Femur (tissue), 1 donor: ENCODE data around the gene NEDD8.

ENCODE experiments used
- DNase-seq: peaks from one replicate; pipeline ENCODE4 v3.0.0-alpha.2; 2017

The NEDD8 gene

DNA sequence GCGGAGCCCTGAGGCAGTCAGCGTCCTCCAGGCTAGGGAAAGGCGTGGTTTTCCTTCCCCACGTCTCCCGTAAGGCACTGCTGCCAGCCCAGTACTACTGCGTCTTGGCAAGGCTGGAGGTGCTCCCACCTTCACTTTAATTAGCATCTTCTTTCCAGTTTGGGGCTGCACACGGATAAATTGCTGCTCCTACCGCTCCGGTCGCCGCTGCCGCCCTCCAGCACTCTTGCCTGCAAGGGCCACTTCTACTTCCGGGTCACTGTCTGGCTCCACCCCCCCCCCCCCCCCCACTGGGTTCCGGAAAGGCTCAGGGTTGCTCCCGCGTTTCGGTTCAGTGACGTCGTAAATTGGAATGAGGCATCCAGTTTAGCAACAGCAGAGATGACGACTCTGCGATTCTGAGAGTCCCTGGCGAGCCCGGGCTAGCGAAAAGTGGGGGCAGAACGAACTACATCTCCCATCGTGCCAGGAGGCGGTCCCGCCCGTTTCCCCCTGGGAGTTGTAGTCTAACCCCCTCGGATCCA, at the start of gene NEDD8:
NEDD8 (minus strand) TSS at position 247 of the 524 bp plus-strand sequence; CDS start at position 147, 100 bp downstream.
- DNase-seq: peak; percentile 96

DNA sequence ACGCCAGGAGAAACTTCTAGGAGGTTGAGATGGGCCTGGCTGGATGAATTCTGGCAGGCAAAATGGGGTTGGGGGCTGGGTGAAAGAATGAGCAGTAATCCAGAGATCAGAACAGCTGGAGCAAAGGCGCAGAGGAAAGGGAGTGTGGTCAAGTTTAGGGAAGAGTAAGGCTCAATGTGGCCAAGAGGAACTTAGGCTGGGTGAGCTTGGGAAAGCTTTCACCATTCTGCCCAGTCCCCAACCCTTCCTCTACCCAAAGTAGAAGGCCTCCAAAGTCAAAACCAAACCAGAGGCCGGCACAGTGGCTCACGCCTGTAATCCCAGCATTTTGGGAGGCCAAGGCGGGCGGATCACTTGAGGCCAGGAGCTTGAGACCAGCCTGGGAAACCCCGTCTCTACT, 49.5 kb upstream of the NEDD8 start:
- DNase-seq: no peak

DNA sequence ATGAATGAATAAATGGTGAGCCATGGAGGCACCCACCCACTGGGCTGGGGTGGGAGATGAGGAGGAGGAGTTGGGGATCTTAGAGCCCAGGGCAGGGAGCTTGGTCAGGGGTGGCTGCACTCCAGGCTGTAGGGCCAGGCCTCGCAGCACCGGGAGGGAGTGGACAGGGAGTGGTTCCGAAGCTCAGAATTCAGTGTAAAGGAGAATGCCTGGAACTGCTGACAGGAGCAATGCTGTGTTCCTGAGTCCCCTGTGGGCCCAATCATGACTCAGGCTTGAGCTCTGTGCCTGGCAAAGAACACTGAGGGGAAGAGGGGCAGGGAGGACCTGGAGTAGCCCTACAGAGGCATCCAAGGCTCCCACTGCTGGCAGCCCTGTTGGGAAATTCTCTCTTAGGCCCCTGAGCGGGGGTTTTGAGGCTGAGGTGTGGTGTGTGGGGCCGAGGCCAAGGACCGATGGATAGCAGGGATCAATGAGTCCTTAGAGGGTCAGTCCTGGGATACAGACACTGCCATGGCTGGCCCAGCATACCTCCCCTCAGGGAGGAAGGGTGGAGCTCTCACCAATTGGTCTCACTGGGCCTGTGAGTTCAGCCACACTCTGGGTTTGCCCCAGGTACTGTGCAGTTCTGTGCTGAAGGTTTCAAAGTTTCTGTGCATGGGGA, 48.8 kb upstream of the NEDD8 start:
- DNase-seq: no peak

DNA sequence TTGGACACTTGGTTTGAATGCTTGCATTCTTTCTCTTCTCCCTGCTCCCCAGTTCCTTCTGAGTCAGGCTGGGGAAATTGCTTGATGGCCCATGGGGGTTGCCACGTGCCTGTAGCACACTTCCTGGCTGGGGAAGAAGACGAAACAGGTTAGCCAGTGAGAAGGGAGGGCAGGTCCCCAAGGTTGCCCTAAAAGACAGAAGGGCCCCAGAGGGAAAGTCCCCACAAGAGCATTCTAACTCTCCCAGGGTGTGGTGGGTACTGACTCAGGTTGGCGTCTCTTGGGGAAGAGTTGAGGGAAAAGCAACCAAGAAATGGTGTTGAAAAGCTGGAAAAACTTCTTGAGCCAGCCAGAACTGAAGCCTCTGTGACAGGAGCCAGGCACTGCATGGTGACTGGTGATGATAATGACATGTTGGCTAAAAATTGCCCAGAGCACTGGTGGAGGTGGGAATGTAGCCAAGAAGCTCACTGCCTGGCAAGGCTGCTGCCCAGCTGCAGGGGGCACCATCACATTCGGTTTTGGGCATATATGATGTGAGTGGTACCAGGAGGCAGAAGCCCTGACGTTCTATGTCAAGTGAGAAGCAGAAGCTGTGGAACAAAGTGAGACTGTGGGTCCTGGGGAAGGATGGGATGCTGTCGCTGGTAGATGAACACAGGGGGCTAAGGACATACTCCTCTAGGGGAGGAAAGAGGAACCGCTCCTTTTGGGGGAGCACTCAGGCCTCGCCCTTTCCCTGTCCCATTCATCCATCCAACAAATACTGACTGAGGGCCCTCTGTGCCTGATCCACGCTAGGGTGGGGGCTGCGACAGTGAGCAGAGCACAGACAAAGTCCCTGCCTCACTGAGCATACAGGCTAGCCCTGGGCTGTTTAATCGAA, 47.4 kb upstream of the NEDD8 start:
- no peak for DNase-seq

DNA sequence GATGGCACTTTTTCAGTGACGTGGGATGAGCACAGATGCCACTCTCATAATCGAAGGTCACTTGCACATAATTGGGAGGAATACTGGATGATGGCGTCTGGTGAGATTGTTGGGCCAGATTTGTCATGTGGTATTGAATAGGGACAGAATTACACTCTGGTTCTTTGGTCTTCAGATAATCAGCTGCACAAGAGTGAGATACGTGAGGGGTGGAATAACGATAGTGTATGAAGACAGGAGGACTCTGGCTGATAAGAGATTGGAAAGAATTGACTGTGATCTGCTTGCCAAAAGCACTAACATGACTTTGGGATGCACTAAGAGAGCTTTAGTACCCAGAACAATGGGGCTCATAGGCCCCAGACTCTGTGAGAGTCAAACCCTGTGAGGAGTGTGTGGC, 46.3 kb upstream of the NEDD8 start:
- no peak for DNase-seq

DNA sequence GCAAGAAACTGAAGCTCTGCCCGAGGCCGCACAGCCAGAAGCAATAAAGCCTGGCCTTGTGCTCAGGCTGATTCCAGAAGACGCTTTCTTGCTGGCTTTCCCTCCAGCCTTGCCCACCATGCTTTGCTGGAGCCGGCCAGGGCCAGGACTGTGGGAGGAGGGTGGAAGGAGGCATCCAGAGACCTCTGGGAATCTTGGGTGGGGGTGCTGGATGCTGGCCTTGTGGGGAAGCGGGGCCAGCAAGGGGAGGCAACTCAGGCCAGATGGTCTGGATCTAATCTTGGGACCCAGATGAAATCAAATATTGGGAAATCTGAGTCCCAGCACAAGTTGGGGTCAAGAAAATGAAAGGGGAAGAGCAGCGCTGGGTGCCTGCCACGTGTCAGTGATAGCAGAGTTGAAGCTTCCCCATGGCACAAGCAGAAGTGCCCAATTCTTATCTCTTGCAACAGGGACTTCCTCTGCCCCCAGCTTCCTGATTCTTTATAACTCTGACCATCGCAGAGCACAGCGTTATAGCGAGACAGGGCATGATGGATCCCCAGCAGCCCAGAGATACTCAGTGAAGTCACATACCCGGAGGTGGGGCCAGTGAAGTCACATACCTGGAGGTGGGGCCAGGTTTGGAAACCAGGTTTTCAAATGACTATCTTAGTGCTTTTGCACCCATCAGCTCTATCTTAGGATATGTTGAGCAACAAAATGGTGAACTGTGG, 45.6 kb upstream of the NEDD8 start:
- no peak for DNase-seq

DNA sequence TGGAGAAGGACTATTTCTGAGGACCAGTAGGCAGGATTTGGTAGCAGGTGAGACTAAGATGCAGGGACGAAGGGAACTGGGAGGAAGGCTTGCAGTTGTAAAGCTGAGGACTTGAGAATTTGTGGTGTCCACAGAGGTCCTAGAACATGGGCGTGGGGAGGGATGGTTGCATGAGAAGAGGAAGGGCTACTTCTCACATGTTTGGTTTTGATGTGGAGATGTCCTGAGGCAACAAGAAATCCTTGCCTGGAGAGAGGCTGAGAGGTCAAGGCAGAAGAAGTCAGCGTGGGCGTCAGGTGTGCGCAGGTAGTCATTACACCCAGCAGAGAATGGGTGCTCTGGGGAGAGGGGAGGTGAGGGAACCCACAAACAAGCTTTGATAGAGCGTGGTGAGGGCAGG, 44.9 kb upstream of the NEDD8 start:
- DNase-seq: no peak

DNA sequence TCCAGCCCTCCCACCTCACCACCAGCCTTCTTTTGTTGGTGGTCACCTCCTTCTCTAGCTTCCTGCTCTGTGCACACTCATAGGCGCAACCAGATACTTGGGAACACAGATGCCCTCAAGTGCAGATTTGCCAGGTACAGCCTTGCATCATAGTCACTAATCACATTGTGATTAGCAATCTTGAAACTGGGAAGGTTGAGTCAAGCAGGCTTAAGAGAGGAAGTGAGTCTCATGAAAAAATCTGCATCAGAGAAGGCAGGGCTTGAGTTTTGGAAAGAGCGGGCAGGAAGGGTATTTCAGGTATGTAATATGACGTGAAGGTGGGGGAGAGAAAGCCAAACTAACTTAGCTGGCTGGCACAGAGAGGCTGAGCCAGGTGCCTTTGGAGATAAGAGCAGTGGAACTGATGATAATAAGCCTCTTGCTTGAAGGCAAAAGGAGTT, 42.0 kb upstream of the NEDD8 start:
- DNase-seq: no peak

DNA sequence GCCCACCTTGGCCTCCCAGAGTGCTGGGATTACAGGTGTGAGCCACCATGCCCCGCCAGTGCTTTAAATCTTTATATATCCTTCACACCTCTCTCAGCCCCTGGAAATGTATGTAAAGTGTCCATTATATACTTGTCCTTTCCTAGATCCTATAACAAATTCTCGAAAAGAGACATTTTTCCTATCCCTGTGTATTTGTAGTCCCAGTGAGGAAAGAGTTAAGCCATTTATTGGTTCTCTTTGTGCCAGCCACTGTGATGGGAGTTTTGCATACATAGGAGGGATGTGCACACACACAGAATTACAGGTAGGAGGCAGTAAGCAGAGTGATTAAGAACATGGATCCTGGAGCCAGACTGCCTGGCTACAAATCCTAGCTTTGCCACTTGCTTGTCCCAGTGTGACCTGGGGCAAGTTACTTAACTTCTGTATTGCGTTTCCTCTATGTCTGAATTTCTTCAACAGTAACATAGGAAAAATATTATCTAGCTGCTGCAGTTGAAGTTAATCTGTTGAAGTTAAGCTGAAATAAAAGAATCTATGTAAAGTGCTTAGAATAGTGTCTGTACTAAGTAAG, 41.3 kb upstream of the NEDD8 start:
- no peak for DNase-seq

DNA sequence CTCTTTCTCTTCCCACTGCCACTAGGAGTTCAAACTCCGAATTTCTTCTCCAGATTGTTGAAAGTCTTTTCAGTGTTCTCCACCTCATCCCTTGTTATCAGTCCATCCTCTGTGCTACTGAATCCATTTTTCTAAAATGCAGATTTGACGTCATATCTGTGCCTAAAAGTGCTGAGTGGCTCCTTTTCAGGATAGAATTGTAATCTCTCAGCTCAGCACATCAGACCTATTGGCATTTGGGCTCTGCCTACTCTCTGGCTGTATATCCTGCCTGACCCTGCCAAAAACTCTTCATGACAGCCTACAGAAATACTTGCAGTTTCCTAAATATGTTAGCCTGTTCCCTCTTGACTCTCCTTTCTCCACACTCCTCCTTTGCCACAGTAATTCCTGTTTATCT, 40.3 kb upstream of the NEDD8 start:
- no peak for DNase-seq

DNA sequence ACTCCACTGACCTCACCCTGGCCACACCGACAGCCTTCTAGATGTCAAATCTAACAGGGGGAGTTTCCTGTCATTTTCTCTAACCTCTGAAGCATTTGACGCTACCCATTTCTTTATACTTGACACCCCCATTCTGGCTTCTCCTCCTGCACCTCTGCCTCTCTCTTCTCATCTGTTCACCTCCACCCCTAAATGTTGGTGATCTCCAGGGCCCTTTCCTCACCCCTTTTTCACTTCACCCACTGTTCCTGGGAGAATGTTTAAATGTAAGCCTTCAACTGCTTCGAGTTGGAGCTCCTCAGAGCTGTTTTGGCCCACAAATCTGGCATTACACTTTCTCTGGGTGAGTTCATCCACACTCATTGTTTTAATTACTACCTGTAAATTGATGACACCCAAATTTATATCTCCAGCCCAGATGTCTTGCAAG, 39.7 kb upstream of the NEDD8 start:
- no peak for DNase-seq

DNA sequence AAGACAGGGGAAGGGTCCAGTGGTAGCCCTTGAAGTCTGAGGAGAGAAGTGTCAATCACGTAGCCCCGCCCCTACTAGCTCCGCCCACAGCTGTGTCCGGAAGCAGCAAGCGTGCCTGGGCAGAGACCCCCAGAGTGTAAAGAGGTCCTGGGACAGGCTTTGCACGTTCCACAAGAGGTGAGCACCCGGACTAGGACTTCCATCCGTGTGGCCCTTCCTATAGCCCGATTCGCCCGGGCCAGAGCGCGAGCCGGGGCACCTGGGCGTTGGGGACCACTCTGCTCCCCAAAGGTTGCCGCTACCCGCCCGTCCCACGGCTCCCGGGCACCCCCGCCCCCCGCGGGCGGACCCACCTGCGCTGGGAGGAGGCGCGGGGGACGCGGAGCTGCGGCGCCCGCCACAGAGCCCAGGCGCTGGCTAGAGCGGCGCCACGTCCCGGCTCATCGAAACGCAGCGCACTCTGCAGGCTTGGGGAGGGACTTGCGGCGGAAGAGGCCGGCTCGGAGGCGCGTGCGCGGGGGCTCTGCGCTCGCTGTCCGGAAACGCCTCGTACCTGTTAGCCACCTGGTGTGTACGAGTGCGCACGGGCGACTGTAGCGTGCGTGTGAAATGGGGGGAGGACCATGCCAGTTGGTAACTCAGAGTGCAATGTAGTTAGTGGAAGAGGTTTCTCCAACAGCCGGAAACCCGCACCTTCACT, 39.1 kb upstream of the NEDD8 start, which contains the start of gene RABGGTA:
RABGGTA (minus strand) TSS at position 464 of the 700 bp plus-strand sequence. CDS start 482 bp downstream, outside the sequence.
- DNase-seq: peak; percentile 93

DNA sequence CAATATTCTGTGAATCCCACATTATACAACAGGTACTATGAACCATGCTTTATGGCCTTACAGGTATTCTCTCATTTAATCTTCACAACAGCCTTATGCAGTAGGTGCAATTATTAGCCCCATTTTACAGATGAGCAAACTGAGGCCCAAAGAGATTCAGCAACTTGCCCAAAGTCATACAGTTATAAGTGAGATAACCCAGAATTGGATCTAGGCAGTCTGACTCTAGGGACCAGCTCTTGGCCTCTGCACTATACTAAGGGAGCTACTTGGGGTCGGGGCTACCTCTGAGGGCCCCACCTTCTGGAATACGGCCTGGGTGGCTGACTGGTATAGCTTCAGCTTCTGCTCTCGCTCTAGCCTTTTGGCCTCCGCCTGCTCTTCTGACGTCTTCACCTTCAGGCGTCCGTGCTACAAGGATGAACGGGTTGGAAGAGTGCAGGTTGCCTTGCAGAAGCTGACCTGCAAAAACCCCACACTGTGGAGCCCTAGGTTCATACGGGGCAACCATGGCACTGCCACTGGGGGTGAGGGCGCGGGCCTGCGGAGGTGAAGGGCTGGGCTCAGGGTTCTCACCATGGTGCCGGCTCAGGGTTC, 38.5 kb upstream of the NEDD8 start:
- DNase-seq: no peak

DNA sequence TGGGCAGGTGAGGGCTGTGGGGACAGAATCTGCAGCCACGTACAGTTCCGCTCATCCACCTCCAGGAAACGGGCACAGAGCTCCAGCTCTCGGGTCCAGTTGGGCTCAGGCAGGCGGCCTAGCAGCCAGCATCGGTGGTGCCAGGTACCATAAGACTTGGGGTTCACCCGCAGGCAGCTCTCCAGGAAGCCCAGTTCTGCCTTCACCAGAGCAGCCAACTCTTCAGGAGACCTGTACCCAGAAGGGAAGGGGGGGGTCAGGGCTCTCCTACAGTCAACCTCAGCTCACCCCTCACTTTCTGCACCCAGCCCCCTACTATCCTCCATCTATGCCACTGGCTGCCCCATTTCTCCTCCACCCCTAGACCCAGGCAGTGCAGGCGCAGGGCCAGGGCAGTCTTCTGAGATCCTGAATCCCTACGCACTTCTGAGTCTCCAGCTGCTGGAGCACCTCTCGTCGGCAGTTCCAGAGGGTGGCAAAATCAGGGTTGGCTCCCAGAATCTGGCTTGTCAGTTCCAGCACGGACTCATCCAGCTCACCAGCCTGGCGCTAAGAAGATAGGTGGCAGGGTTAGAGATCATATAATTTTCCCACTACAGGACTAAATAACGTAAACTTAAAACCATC, 37.9 kb upstream of the NEDD8 start:
- no peak for DNase-seq

DNA sequence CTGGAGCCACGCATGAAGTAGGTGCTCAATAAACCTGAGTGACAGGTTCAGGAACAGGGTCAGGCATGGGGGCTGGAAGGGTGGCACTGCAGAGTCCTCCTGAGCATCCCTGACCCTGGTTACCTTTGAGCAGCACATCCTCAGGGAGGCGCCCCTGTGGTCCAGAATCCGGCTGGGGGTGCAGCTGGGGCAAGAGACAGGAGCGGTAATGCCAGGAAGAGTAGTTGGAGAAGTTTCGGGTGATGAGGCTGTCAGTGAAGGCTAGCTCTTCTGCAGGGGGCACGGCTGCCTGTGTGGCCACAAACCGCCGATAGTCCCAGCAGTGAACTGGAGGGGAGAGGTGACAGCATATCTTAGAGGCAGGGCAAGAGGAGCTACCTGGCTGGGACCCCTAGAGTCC, 37.2 kb upstream of the NEDD8 start:
- DNase-seq: no peak

DNA sequence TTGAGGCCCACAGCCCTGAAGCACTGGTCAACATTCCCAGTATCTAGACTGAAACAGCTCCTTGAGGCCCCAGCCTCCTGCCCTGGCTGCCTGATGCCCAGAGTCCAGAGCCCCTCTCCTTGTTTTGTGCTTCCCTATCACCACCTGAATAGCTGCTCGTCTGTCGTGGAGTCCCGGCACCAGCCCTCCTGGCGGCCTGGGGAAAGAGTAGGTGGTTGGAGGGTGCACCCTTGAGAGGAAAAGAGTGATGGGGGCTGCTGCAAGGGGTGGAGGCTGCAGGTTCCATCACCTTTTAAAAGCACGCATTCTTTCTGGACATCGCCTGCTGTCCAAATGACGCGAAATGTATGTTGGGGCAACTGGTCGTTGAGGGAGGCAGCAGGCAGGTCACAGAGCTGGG, 36.1 kb upstream of the NEDD8 start:
- no peak for DNase-seq

DNA sequence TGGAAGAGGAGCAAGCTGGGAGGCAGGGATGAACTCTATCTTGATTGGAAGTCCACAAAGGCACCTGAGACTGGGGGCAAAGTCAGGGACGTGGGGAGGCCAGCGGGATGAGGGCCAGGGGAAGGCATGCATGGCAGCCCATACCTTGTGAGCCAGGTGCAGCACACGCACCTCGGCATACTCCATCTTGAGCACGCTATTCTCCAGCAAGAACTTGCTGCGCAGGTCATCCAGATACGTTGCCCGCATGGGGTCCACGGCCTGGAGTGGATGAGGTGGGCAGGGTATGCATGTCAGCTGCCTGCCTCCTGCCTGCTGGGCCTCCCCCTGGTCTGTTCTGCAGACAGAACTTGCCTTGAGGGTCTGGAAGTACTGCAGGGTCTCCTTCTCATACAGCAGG, 35.3 kb upstream of the NEDD8 start:
- no peak for DNase-seq

DNA sequence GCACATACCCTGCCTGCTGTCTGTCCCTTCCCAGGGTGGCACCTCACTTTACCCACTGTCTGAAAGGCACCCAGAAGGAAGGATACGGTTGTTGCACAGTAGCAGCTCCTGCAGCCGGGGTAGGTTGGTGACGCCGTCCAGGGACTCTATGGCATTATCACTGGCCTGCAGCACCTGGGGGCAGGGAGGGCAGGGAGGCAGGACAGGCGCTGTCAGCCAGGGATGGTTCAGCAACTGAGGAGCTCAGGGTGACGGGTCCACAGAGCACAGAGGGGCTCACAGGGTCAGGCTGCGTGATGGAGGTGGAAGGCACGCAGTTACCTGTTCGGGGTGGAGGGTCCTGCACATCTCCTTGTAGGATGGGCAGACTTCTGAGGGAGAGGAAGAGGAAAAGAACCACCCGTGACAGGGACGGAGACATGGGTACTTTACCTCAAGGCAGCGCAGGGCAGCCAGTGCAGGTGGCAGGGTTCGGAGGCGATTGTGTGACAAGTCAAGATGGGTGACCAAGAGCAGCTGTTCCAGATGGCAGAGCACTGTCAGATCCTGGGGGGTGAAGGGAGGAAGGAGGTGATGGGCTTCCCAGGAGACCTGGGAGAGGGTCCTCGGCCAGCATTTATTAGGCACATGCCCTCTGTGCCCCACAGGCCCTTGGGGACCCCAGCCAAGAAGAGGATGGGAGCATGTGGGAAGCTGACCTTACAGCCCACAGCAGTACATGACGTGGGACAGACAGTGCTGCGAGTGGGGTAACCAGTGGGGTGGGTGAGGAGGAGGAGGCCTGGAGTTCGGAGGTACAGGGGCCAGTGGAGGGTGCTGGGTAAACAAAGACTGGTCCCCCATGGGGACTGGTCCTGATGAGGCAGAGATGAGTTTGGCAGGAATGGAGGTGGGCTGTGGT, 34.4 kb upstream of the NEDD8 start:
- DNase-seq: no peak

DNA sequence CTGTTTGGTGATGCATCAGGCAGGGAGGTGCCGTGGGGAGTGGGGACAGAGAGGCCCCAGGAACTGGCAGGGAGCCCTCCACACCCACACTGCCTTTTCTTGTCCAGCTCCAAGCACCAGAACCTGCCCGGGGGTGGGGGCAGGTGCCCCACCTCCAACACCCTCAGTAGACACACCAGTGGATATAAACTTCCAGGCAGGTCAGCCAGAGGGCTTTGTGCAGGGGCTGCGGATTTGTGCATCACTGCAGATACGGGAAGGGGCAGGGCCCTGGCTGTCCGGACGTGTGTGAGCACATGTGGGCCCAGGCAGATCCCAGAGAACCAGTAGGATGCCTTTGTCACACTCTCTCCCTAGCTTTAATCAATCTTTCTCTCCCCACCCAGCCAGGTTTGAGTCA, 32.1 kb upstream of the NEDD8 start:
- DNase-seq: no peak

DNA sequence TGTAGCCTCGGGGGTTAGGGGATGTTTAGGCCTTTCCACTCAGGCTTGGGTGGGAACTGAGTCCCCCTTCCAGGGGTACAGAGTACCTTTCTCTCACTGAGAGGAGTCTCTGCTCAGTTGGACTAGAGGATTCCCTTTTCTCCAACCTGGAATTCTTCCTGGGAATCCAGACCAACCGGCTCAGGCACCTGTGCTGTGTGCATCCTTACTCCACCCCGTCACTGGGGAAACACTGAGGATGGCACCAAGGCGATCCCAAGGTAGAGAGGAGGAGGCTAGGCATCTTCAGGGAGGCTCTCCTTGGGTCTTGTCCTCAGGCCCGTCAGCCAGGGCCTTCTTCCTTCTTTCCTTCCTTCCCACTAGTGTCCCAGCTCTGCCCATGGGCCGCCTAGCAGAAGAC, 31.7 kb upstream of the NEDD8 start:
- DNase-seq: no peak
